K562 (cell line): ENCODE data around the gene CRKL. TPM values are rescaled to one million over a fixed set of nuclear protein-coding genes. Genes with fewer than 3 reads are reported as not detected.

ENCODE experiments used
- CBX3 ChIP-seq, 2 experiments: IDR thresholded peaks; 1 replicate in 1 of 2; 2 replicates in 1 of 2; pipeline ENCODE4 v1.6.1; 2012; ENCODE audit warnings: inconsistent platforms in 2 of 2, low read length in 2 of 2, borderline replicate concordance in 1 of 2, control low read depth in 1 of 2
- HMG20B ChIP-seq: fragments of 250-450 bp; sonication (Bioruptor Pico); IDR thresholded peaks from 2 replicates; pipeline ENCODE4 v1.5.0; 2021; ENCODE audit warnings: mild to moderate bottlenecking
- KLF13 ChIP-seq: fragments of 450-650 bp; IDR thresholded peaks from 2 replicates; pipeline ENCODE4 v1.6.1; 2016; ENCODE audit warnings: missing genetic modification characterization, low read depth, mild to moderate bottlenecking, missing compliant biosample characterization, moderate library complexity, borderline replicate concordance
- NR4A1 ChIP-seq, 2 experiments: fragments of 250-450 bp in 1 of 2; fragments of 450-650 bp in 1 of 2; sonication (Bioruptor Pico) in 1 of 2; IDR thresholded peaks; 2 replicates each; pipeline versions ENCODE4 v1.4.0 to v1.6.1; 2016 to 2020; ENCODE audit warnings: mild to moderate bottlenecking in 2 of 2, missing compliant biosample characterization in 1 of 2, missing genetic modification characterization in 1 of 2, moderate library complexity in 1 of 2
- PRPF4 ChIP-seq: fragments of 200-400 bp; formaldehyde crosslinking; IDR thresholded peaks from one replicate; pipeline ENCODE4 v1.6.1; 2017; ENCODE audit warnings: low read length, low read depth, mild to moderate bottlenecking; ENCODE audit not compliant: insufficient read depth, poor library complexity, severe bottlenecking
- RREB1 ChIP-seq: fragments of 250-450 bp; sonication (Bioruptor Pico); IDR thresholded peaks from 2 replicates; pipeline ENCODE4 v1.4.0; 2020
- ZFP1 ChIP-seq: fragments of 450-650 bp; formaldehyde crosslinking; IDR thresholded peaks from 2 replicates; pipeline ENCODE4 v1.4.0; 2020; ENCODE audit warnings: mild to moderate bottlenecking, mixed read lengths
- ZFPM2 ChIP-seq: fragments of 250-450 bp; sonication (Bioruptor Pico); IDR thresholded peaks from 2 replicates; pipeline ENCODE4 v1.5.1; 2022; ENCODE audit warnings: mild to moderate bottlenecking
- ZNF133 ChIP-seq: fragments of 250-450 bp; sonication (Bioruptor Pico); IDR thresholded peaks from 2 replicates; pipeline ENCODE4 v1.4.0; 2020; ENCODE audit warnings: mild to moderate bottlenecking
- ZNF24 ChIP-seq: fragments of 450-650 bp; IDR thresholded peaks from 2 replicates; pipeline ENCODE4 v1.6.1; 2016
- ZNF253 ChIP-seq: fragments of 250-450 bp; sonication (Bioruptor Pico); conservative IDR thresholded peaks from 2 replicates; pipeline ENCODE4 v1.6.1; 2021; ENCODE audit warnings: mild to moderate bottlenecking
- ZNF583 ChIP-seq: fragments of 250-450 bp; sonication (Bioruptor Pico); IDR thresholded peaks from 2 replicates; pipeline ENCODE4 v1.4.0; 2020
- ZNF586 ChIP-seq: fragments of 450-650 bp; formaldehyde crosslinking; conservative IDR thresholded peaks from 2 replicates; pipeline ENCODE4 v1.4.0; 2020; ENCODE audit warnings: mild to moderate bottlenecking, moderate library complexity
- polyA plus RNA-seq, 8 experiments: library from polyadenylated mRNA; depleted of rRNA in 4 of 8; stranded (reverse) in 5 of 8; unstranded in 3 of 8; fragments of >200 nt; fragmentation: Nextera tagmentation in 2 of 8; fragmentation: Illumina TruSeq in 1 of 8; extraction: Ambion mirVana in 2 of 8; extraction: Trizol in 1 of 8; gene quantifications; 2 replicates each; pipeline versions ENCODE4 v1.2.1 to v1.2.3, GENCODE V29; 2011 to 2014; ENCODE audit warnings: inconsistent platforms in 1 of 8, missing spikeins in 1 of 8
- total RNA-seq, 7 experiments: library from RNA; depleted of rRNA in 6 of 7; stranded (reverse); fragments of >200 nt in 6 of 7; fragmentation: Illumina TruSeq in 2 of 7; extraction: Trizol in 2 of 7; gene quantifications; 2 replicates each; pipeline versions ENCODE4 v1.2.1 to v1.2.3, GENCODE V29; 2011 to 2021; ENCODE audit warnings: low replicate concordance in 1 of 7
- TF ChIP-seq, protein P1 (sequence below): fragments of 250-450 bp; sonication (Bioruptor Pico); IDR thresholded peaks from 2 replicates; pipeline ENCODE4 v1.5.0; 2020; ENCODE audit warnings: mild to moderate bottlenecking
- TF ChIP-seq, protein P2 (sequence below): fragments of 450-650 bp; formaldehyde crosslinking; IDR thresholded peaks from 2 replicates; pipeline ENCODE4 v1.4.0; 2020; ENCODE audit warnings: mild to moderate bottlenecking, moderate library complexity

Gene CRKL
- total and polyA plus RNA-seq, 9 of the 15 experiments (the other 6 are each of a cell fraction or from before 2014, with no cell fraction given), result 100 to 263 (median 124) TPM

DNA sequence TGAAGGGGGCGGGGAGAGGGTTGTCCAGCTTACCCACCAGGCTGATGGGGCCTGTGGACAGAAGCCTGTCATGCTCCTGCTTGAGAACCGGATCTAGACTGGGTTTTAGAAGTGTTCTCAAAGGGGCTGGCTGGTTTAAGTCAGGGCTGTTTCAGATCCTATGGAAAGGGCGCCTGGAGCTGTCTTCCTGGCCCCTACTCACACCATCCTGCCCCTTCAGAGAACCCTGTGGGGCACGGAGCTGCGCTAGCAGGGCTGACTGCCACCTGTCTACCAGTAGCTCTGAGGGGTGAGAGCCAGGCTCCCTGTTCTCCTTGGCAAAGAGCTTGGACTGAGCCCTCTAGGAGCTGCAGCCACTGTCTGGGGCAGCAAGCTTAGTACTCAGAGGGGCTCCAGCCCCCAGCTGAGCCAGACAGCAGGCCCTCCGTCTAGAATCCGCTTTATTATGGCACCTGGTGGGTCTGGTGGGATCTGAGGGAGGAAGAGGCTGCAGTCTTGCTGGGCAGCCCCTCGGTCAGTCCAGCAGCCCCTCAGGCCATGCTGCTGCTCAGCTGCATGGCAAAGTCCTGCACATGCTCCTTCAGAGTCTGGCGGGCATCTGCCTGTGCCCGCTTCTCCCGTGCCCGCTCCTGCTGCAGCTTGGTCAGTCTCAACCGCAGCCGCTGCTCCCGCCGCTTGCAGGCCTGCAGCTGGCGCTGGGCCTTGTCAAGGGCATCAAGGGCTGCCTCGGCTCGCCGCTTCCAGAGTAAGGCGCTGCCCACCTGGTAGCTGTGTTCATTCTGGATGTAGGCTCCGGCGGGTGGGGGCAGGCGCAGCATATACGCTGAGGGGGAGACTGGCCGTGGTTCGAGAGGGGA, 82.4 kb downstream of the CRKL start (continued):
- TF ChIP-seq ZFPM2 (no peak), ZNF24 (no peak), ZNF586 (CRISPR knock-in tag) (0 out of 2 replicates have a peak, but pooled peaks have one; percentile 10), HMG20B (CRISPR knock-in tag) (no peak), KLF13 (tag) (0 out of 2 replicates have a peak, but pooled peaks have one; percentile 39), PRPF4 (no peak), ZNF133 (CRISPR knock-in tag) (peak; percentile 5; the same call in 1 of the 2 replicates), ZNF253 (CRISPR knock-in tag) (peak; percentile 66; the same call in 1 of the 2 replicates), NR4A1 (CRISPR knock-in tag; IDR thresholded peaks at IDR 0.05) (peak; percentile 57; the same call in 1 of the 2 replicates), NR4A1 (tag; IDR thresholded peaks at IDR 0.05) (no peak), ZFP1 (0 out of 2 replicates have a peak, but pooled peaks have one; percentile 6), RREB1 (CRISPR knock-in tag) (peak; percentile 77; the same call in 1 of the 2 replicates), ZNF583 (CRISPR knock-in tag) (0 out of 2 replicates have a peak, but pooled peaks have one; percentile 20), CBX3 (IDR thresholded peaks at IDR 0.05; ENCODE audit: borderline replicate concordance in 1 of 2, low read length in 2 of 2) (no peak)
- TF ChIP-seq, protein P1, sequence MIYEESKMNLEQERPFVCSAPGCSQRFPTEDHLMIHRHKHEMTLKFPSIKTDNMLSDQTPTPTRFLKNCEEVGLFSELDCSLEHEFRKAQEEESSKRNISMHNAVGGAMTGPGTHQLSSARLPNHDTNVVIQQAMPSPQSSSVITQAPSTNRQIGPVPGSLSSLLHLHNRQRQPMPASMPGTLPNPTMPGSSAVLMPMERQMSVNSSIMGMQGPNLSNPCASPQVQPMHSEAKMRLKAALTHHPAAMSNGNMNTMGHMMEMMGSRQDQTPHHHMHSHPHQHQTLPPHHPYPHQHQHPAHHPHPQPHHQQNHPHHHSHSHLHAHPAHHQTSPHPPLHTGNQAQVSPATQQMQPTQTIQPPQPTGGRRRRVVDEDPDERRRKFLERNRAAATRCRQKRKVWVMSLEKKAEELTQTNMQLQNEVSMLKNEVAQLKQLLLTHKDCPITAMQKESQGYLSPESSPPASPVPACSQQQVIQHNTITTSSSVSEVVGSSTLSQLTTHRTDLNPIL (CRISPR knock-in tag), result no peak
- TF ChIP-seq, protein P2, sequence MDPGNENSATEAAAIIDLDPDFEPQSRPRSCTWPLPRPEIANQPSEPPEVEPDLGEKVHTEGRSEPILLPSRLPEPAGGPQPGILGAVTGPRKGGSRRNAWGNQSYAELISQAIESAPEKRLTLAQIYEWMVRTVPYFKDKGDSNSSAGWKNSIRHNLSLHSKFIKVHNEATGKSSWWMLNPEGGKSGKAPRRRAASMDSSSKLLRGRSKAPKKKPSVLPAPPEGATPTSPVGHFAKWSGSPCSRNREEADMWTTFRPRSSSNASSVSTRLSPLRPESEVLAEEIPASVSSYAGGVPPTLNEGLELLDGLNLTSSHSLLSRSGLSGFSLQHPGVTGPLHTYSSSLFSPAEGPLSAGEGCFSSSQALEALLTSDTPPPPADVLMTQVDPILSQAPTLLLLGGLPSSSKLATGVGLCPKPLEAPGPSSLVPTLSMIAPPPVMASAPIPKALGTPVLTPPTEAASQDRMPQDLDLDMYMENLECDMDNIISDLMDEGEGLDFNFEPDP (CRISPR knock-in tag), result 0 out of 2 replicates have a peak, but pooled peaks have one; percentile 6
